NCI-H146 treated with DMSO at 0.1 percent for 48 hours (cell line): ENCODE measurements around the gene LRP1B.
"Not testable (repeated sequence)": the region's sequence is repeated elsewhere in the genome, so short reads cannot be mapped to it uniquely, and the experiment has no call there.

Experiments used
- DNase-seq: peaks from one replicate; lab custom pipeline; 2025; ENCODE audit not compliant: unreplicated experiment; lab: John Stamatoyannopoulos, UW

LRP1B gene

GRCh38 chr2:140654565-140654964, 1476.3 kb downstream of the LRP1B start:
- no peak for DNase-seq

- DNase-seq: no peak
These were observed 1480.0 kb downstream of the LRP1B start for GRCh38 chr2:140650825-140651224.

- DNase-seq: not testable (repeated sequence)
These were observed 1480.7 kb downstream of the LRP1B start for GRCh38 chr2:140650134-140650533.

GRCh38 chr2:140648393-140648792, 1482.4 kb downstream of the LRP1B start:
- DNase-seq: no peak

- no peak for DNase-seq
These were observed 1487.0 kb downstream of the LRP1B start for GRCh38 chr2:140643761-140644187.

GRCh38 chr2:140641163-140641562, 1489.7 kb downstream of the LRP1B start:
- no peak for DNase-seq

GRCh38 chr2:140639628-140640027, 1491.2 kb downstream of the LRP1B start:
- no peak for DNase-seq

- DNase-seq: no peak
These were observed 1500.3 kb downstream of the LRP1B start for GRCh38 chr2:140630557-140630956.

GRCh38 chr2:140627885-140628284, 1502.9 kb downstream of the LRP1B start:
- DNase-seq: no peak

- no peak for DNase-seq
These were observed 1503.7 kb downstream of the LRP1B start for GRCh38 chr2:140627136-140627535.

GRCh38 chr2:140624200-140624599, 1506.6 kb downstream of the LRP1B start:
- no peak for DNase-seq

GRCh38 chr2:140621583-140622362, 1509.0 kb downstream of the LRP1B start:
- DNase-seq: no peak

GRCh38 chr2:140604788-140605187, 1526.0 kb downstream of the LRP1B start:
- no peak for DNase-seq

GRCh38 chr2:140604096-140604495, 1526.7 kb downstream of the LRP1B start:
- DNase-seq: no peak

GRCh38 chr2:140603416-140603815, 1527.4 kb downstream of the LRP1B start:
- DNase-seq: no peak

- no peak for DNase-seq
These were observed 1529.0 kb downstream of the LRP1B start for GRCh38 chr2:140601801-140602200.

- DNase-seq: no peak
These were observed 1529.5 kb downstream of the LRP1B start for GRCh38 chr2:140601342-140601741.

- no peak for DNase-seq
These were observed 1530.7 kb downstream of the LRP1B start for GRCh38 chr2:140600116-140600515.

- no peak for DNase-seq
These were observed 1533.0 kb downstream of the LRP1B start for GRCh38 chr2:140597836-140598235.

- DNase-seq: no peak
These were observed 1533.6 kb downstream of the LRP1B start for GRCh38 chr2:140597205-140597604.

GRCh38 chr2:140596447-140596846, 1534.4 kb downstream of the LRP1B start:
- no peak for DNase-seq

- no peak for DNase-seq
These were observed 1535.7 kb downstream of the LRP1B start for GRCh38 chr2:140595107-140595506.

GRCh38 chr2:140593132-140593531, 1537.7 kb downstream of the LRP1B start:
- DNase-seq: no peak
